Jurkat, Clone E6-1 (cell line): ENCODE data around the gene DAW1. TPM values are rescaled to one million over a fixed set of nuclear protein-coding genes. Genes with fewer than 3 reads are reported as not detected.
"Not testable (repeated sequence)": the region's sequence is repeated elsewhere in the genome, so short reads cannot be mapped to it uniquely, and the experiment has no call there.

Experiments
- DNase-seq: peaks from one replicate; pipeline ENCODE4 v3.0.0-alpha.2; 2011; ENCODE audit warnings: low read depth, low spot score
- H3K4me3 ChIP-seq: 2 replicates; pipeline ENCODE4 v1.5.1; 2011; ENCODE audit warnings: mild to moderate bottlenecking, low read length, control low read depth, moderate library complexity
- polyA plus RNA-seq: library from polyadenylated mRNA; unstranded; fragments of >200 nt; gene quantifications from one replicate; pipeline ENCODE4 v1.2.1, GENCODE V29; 2012; ENCODE audit warnings: missing spikeins; ENCODE audit not compliant: insufficient read length, insufficient read depth

Gene DAW1
- not detected for polyA plus RNA-seq

GRCh38 chr2:227871375-227871791 is at the start of gene DAW1:
DAW1 (plus strand) TSS chr2:227871631; CDS start chr2:227871690, 59 bp downstream.
- no peak within 1 kb of the TSS for H3K4me3 ChIP-seq
- no peak for DNase-seq

- no peak overlapping the region for H3K4me3 ChIP-seq
- DNase-seq, result no peak
Observed at GRCh38 chr2:227822416-227823003, 48.9 kb upstream of the DAW1 start.

GRCh38 chr2:227823922-227824321 is 47.5 kb upstream of the DAW1 start:
- H3K4me3 ChIP-seq, result no peak overlapping the region
- no peak for DNase-seq

- DNase-seq, result no peak
- H3K4me3 ChIP-seq, result no peak overlapping the region
Observed at GRCh38 chr2:227824711-227825110, 46.7 kb upstream of the DAW1 start.

- H3K4me3 ChIP-seq, result no peak overlapping the region
- no peak for DNase-seq
Observed at GRCh38 chr2:227826019-227826521, 45.4 kb upstream of the DAW1 start.

GRCh38 chr2:227826563-227826962 is 44.9 kb upstream of the DAW1 start:
- DNase-seq, result no peak
- no peak overlapping the region for H3K4me3 ChIP-seq

DNA sequence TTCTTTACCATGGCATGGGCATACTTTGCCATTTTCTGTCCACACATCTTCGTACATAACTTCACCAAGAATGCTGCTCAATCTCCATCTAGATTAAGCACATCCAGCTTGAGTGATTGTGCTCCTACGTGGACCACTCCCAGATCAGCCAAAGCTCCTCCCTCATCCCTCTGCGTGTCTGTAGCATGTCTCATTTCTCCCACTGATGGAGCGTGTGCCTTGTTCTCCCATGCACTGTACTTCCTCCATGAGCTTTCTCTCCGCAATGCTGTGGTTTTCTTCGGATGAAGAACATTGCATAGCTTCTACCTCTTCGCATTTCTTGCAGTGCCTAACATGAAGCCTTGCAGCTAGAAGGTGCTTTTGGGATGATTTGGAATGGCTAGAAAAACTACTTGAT is 44.3 kb upstream of the DAW1 start:
- no peak overlapping the region for H3K4me3 ChIP-seq
- DNase-seq, result no peak

GRCh38 chr2:227828477-227828912 is 42.9 kb upstream of the DAW1 start:
- no peak overlapping the region for H3K4me3 ChIP-seq
- no peak for DNase-seq

GRCh38 chr2:227829337-227829736 is 42.1 kb upstream of the DAW1 start:
- no peak overlapping the region for H3K4me3 ChIP-seq

GRCh38 chr2:227834423-227834822 is 37.0 kb upstream of the DAW1 start:
- H3K4me3 ChIP-seq, result no peak overlapping the region
- no peak for DNase-seq

More at GRCh38 chr2:227829337-227829736, 42.1 kb upstream of the DAW1 start:
- no peak for DNase-seq

DNA sequence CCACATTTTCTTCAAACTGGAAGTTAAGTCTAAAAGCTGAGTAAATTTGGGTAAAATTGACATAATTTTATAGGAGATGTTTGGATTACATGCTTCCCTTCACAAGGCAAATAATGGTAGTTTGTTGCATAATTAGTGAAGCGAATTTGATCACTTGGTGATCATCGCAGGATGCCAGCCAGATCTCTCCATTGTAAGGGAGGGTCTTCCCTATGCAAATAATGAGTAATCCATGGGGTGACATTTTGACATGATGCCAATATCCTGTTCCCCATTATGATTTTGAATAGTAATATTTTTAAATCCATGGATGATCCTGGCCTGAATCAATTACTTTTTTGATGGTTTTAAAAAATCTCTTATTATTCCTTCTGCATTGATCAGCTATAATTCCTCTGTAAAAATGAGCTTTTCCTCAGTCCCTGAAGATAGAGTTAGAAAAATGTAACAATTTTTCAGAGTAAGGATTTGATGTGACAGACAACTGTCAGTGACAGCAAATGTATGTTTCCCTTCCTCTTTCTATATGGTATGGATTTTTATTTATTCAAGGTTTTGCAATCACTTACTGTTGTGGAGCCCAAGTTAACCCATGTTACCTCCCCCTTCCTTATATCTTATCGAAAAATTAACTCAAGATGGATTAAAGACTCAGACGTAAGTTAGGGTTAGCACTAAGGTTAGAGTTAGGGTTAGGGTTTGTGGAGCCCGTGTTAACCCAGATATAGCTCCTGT is 36.3 kb upstream of the DAW1 start:
- DNase-seq, result no peak
- H3K4me3 ChIP-seq, result no peak overlapping the region

- not testable (repeated sequence) for H3K4me3 ChIP-seq, DNase-seq
Observed at GRCh38 chr2:227839339-227840129, 31.9 kb upstream of the DAW1 start.

GRCh38 chr2:227846831-227847230 is 24.6 kb upstream of the DAW1 start:
- no peak overlapping the region for H3K4me3 ChIP-seq
- no peak for DNase-seq

DNA sequence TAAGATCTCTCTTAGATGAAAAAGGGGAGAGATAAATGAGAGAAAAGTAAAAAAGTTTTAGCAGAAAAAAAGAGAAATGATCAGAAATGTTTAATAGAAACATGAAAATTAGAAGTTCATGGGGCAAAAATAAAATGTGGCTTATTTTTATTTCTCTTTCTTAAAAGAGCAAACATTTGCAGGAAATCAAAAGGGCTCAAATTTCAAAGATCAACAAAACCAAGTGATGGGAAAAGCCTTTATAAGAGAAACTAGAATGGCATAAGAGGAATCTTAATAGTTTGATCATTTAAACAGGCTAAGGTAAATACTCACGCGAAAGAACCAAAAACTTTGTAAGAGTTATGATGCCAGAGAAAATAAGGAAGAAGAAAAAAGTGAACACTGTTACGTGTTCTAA is 23.3 kb upstream of the DAW1 start:
- no peak for DNase-seq
- H3K4me3 ChIP-seq, result no peak overlapping the region

GRCh38 chr2:227848586-227848985 is 22.8 kb upstream of the DAW1 start:
- H3K4me3 ChIP-seq, result no peak overlapping the region
- no peak for DNase-seq

GRCh38 chr2:227849906-227850305 is 21.5 kb upstream of the DAW1 start:
- no peak for DNase-seq
- no peak overlapping the region for H3K4me3 ChIP-seq

GRCh38 chr2:227853204-227853629 is 18.2 kb upstream of the DAW1 start:
- DNase-seq, result no peak
- no peak overlapping the region for H3K4me3 ChIP-seq

DNA sequence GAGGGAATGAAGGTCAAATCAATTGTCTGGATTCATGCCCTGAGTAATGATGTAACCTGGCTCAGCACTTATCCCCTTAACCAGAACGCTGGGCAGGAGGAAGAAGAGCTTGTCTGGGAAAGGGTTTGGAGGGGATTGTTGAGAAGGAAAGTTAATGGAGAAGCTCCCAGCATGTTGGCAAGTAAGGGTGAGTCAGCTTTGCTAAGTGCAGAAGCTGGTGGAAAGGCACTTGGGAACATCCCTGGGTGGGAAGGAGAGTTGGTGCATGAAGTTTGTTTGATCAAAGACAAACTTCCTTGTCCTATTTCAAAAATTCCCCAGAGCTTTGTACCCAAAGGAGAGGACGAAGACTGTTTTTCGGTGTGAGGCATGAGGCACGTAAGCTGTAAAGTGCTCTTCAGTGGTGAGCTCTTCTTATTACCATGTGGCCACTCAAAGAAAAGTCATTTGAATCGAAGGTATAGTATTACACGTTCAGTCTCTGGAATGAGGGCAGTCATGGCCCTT is 17.6 kb upstream of the DAW1 start:
- DNase-seq, result no peak
- no peak overlapping the region for H3K4me3 ChIP-seq

GRCh38 chr2:227855440-227855839 is 16.0 kb upstream of the DAW1 start:
- DNase-seq, result no peak

GRCh38 chr2:227856697-227857096 is 14.7 kb upstream of the DAW1 start:
- no peak for DNase-seq
- H3K4me3 ChIP-seq, result no peak overlapping the region

More at GRCh38 chr2:227855440-227855839, 16.0 kb upstream of the DAW1 start:
- H3K4me3 ChIP-seq, result no peak overlapping the region
